IMR-90 (cell line): ENCODE data around the gene CRYM. TPM values are rescaled to one million over a fixed set of nuclear protein-coding genes. Genes with fewer than 3 reads are reported as not detected.

Experiments
- BHLHE40 ChIP-seq: fragments of 150-350 bp; IDR thresholded peaks from 2 replicates; pipeline ENCODE4 v1.6.1; 2016; ENCODE audit warnings: mild to moderate bottlenecking, low read depth, low read length
- MAFK ChIP-seq: IDR thresholded peaks from 2 replicates; pipeline ENCODE4 v1.6.1; 2012; ENCODE audit warnings: low read depth, low read length, improper control_type of control experiment
- SMC3 ChIP-seq: fragments of 150-350 bp; IDR thresholded peaks from 2 replicates; pipeline ENCODE4 v1.6.1; 2016; ENCODE audit warnings: low read depth, mild to moderate bottlenecking, antibody characterized with exemption, low read length, moderate library complexity
- polyA plus RNA-seq, 3 experiments: library from polyadenylated mRNA; depleted of rRNA; stranded (reverse); fragments of >200 nt; gene quantifications; 2 replicates each; pipeline ENCODE4 v1.2.3, GENCODE V29; 2012; ENCODE audit warnings: low replicate concordance in 1 of 3
- total RNA-seq: library from RNA; depleted of rRNA; stranded (reverse); fragments of >200 nt; gene quantifications from 2 replicates; pipeline ENCODE4 v1.2.3, GENCODE V29; 2012

Gene CRYM
- total and polyA plus RNA-seq, 2 of the 4 experiments (the other 2 are of a cell fraction) = not detected

DNA sequence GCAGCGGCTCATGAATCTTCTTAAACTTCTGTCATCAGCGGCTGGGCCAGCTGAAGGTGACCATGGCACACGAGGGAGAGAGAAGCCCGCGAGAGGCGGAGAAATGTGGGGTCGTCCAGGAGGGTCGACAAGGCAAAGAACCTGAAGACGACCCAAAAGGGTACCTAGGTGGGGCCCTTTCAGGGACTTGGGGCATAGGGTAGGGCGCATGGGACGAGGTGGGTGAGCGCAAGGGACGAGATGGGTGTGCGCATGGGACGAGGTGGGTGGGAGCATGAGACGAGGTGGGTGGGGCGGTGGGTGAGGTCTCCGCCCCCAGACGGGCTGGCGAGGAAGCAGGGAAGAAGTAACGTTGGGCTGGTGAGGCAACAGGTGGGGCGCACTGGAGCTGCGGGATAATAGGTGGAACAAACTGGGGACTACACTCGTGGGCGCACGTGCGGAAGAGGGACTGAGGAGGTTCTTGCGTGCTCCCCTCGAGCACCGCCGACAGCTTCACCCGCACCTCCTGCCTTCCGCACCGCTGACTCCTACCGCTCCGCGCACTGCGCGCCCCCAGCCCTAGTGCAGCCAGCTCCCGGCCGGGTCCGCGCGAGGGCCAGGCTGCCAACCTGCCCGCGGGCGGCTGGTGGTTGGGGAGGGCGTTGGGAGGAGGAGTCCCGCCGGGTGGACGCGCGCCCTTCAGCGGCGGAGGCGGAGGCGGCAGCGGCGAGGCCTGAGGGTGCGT is 23.2 kb upstream of the CRYM start (continued):
- TF ChIP-seq SMC3 (no peak), MAFK (no peak), BHLHE40 (peak; percentile 73; the same call in 1 of the 2 replicates)
